Upper lobe of left lung (tissue), 6 donors: ENCODE measurements around the gene RGMA. TPM values are rescaled to one million over a fixed set of nuclear protein-coding genes. Genes with fewer than 3 reads are reported as not detected.
A peak's percentile ranks its signal among the peaks of the same experiment; 100 is the strongest.

Experiments
- ATAC-seq, 2 donors: fragments of 200-7000 bp; cut with Tn5 transposase; one replicate each; pipeline ENCODE4 v1.9.1; 2022; ENCODE audit warnings: mild to moderate bottlenecking in 2 of 2, moderate library complexity in 2 of 2; ENCODE audit not compliant: low FRiP score in 2 of 2
- DNase-seq, 2 donors: peaks; one replicate each; pipeline ENCODE4 v3.0.0-alpha.2; 2019 to 2020
- H3K27ac ChIP-seq, 4 donors: fragments of 200-600 bp; sonication (generic); one replicate each; pipeline ENCODE4 v1.5.1; 2016 to 2019
- H3K27me3 ChIP-seq, 4 donors: fragments of 200-600 bp; sonication (generic); one replicate each; pipeline ENCODE4 v1.5.1; 2017 to 2019
- H3K36me3 ChIP-seq, 4 donors: fragments of 200-600 bp; sonication (generic); one replicate each; pipeline ENCODE4 v1.5.1; 2016 to 2019
- H3K4me1 ChIP-seq, 4 donors: fragments of 200-600 bp; sonication (generic); one replicate each; pipeline ENCODE4 v1.5.1; 2018 to 2019
- H3K4me3 ChIP-seq, 4 donors: fragments of 200-600 bp; sonication (generic); one replicate each; pipeline ENCODE4 v1.5.1; 2017 to 2019; ENCODE audit warnings: mild to moderate bottlenecking in 2 of 4, moderate library complexity in 1 of 4
- H3K9me3 ChIP-seq, 4 donors: fragments of 200-600 bp; sonication (generic); one replicate each; pipeline ENCODE4 v1.5.1; 2018 to 2019
- CTCF ChIP-seq, 6 experiments: fragments of 450-650 bp in 4 of 6; fragments of 200-600 bp in 2 of 6; sonication (generic) in 2 of 6; IDR thresholded peaks; one replicate each; pipeline ENCODE4 v1.5.1; 2016 to 2019; ENCODE audit warnings: antibody characterized with exemption in 6 of 6
- EP300 ChIP-seq, 4 donors: sonication (generic); formaldehyde crosslinking; IDR thresholded peaks; one replicate each; pipeline ENCODE4 v1.5.1; 2017; ENCODE audit warnings: antibody characterized with exemption in 4 of 4, control low read depth in 2 of 4
- POLR2A ChIP-seq, 4 donors: fragments of 450-650 bp; IDR thresholded peaks; one replicate each; pipeline ENCODE4 v1.5.1; 2016 to 2017; ENCODE audit warnings: antibody characterized with exemption in 4 of 4, mild to moderate bottlenecking in 2 of 4
- POLR2AphosphoS5 ChIP-seq, 2 donors: sonication (generic); formaldehyde crosslinking; IDR thresholded peaks; one replicate each; pipeline ENCODE4 v1.5.1; 2017; ENCODE audit warnings: antibody characterized with exemption in 2 of 2
- WGBS, 2 donors: methylation state at CpG; one replicate each; pipeline ENCODE4 v1.1.5; 2017 to 2018; 5-methylcytosine and 5-hydroxymethylcytosine counted together
- total RNA-seq, 6 donors: library from RNA; depleted of rRNA in 4 of 6; stranded (reverse); fragments of >200 nt in 4 of 6; gene quantifications; one replicate each; pipeline versions ENCODE4 v1.1.0 to v1.2.1, GENCODE V29; 2016 to 2021
- donor health status: DM: no; HTN: no; CAD: no; lungs with moderate emphysema.
- donor health status: DM: no; HTN: yes; CAD: no; lungs with severe emphysema.

Gene RGMA
- total RNA-seq, 6 donors from 2014 or later: 2.3 to 14.2 (median 4.8) TPM

GRCh38 chr15:93072011-93072410 is 17.0 kb downstream of the RGMA start:
- peak overlapping the region; percentile 30 to 62 (median 54) for H3K4me3 ChIP-seq
- peak overlapping the region in 2 of 4 donors; percentile 71 to 73 for H3K27ac ChIP-seq
- 2% methylated on average over 10 of the region's 10 CpGs for WGBS, 2 donors
- peaks cover 0 to 15% (median 3%) of the 10 kb centered on the region in 4 donors for H3K27me3 ChIP-seq
- ATAC-seq (no peak), DNase-seq (no peak)
- peaks cover 10 to 26% (median 15%) of the 10 kb centered on the region in 4 donors for H3K4me1 ChIP-seq
- no peaks in the 10 kb centered on the region for H3K36me3 ChIP-seq
- no peak for TF ChIP-seq POLR2A (IDR thresholded peaks at IDR 0.05)
- no peak for TF ChIP-seq CTCF (IDR thresholded peaks at IDR 0.05)
- TF ChIP-seq POLR2AphosphoS5 (IDR thresholded peaks at IDR 0.05): no peak
- no peak for TF ChIP-seq EP300 (IDR thresholded peaks at IDR 0.05)
- H3K9me3 ChIP-seq: no peaks in the 10 kb centered on the region

- 20 to 27% methylated on average over 12 to 19 of the region's 22 CpGs for WGBS, 2 donors
- Histone ChIP-seq H3K4me1 (peaks cover 10 to 26% (median 15%) of the 10 kb centered on the region in 4 donors), H3K27me3 (peaks cover 0 to 15% (median 3%) of the 10 kb centered on the region in 4 donors), H3K9me3 (no peaks in the 10 kb centered on the region), H3K36me3 (no peaks in the 10 kb centered on the region), H3K27ac (peak overlapping the region in 2 of 4 donors; percentile 5 to 73), H3K4me3 (peak overlapping the region in 3 of 4 donors; percentile 52 to 62 (median 57))
- TF ChIP-seq EP300 (IDR thresholded peaks at IDR 0.05) (no peak), POLR2A (IDR thresholded peaks at IDR 0.05) (no peak), CTCF (IDR thresholded peaks at IDR 0.05) (no peak), POLR2AphosphoS5 (IDR thresholded peaks at IDR 0.05) (no peak)
- no peak for ATAC-seq
- peak in 1 of 2 donors; percentile 67 for DNase-seq
These were observed 17.5 kb downstream of the RGMA start for GRCh38 chr15:93071469-93071936.

GRCh38 chr15:93070551-93071296 is 18.3 kb downstream of the RGMA start:
- H3K9me3 ChIP-seq: no peaks in the 10 kb centered on the region
- DNase-seq (no peak), ATAC-seq (no peak)
- 71 to 72% methylated on average over 10 of the region's 10 CpGs for WGBS, 2 donors
- TF ChIP-seq EP300 (IDR thresholded peaks at IDR 0.05) (no peak), CTCF (IDR thresholded peaks at IDR 0.05) (no peak), POLR2AphosphoS5 (IDR thresholded peaks at IDR 0.05) (no peak), POLR2A (IDR thresholded peaks at IDR 0.05) (no peak)
- H3K36me3 ChIP-seq: no peaks in the 10 kb centered on the region
- H3K4me1 ChIP-seq: peaks cover 10 to 26% (median 15%) of the 10 kb centered on the region in 4 donors
- no peak overlapping the region for H3K27ac ChIP-seq
- H3K4me3 ChIP-seq: peak overlapping the region in 2 of 4 donors; percentile 57 to 62
- H3K27me3 ChIP-seq: peaks cover 0 to 15% (median 3%) of the 10 kb centered on the region in 4 donors

GRCh38 chr15:93070132-93070531 is 18.9 kb downstream of the RGMA start:
- ATAC-seq: no peak
- DNase-seq: no peak
- WGBS, 2 donors: 78 to 83% methylated on average over 10 of the region's 10 CpGs
- H3K9me3 ChIP-seq: no peaks in the 10 kb centered on the region
- H3K4me1 ChIP-seq: peaks cover 10 to 26% (median 15%) of the 10 kb centered on the region in 4 donors
- no peaks in the 10 kb centered on the region for H3K36me3 ChIP-seq
- H3K27me3 ChIP-seq: peaks cover 0 to 15% (median 3%) of the 10 kb centered on the region in 4 donors
- no peak overlapping the region for H3K4me3 ChIP-seq
- no peak overlapping the region for H3K27ac ChIP-seq
- TF ChIP-seq CTCF (IDR thresholded peaks at IDR 0.05) (no peak), EP300 (IDR thresholded peaks at IDR 0.05) (no peak), POLR2AphosphoS5 (IDR thresholded peaks at IDR 0.05) (no peak), POLR2A (IDR thresholded peaks at IDR 0.05) (no peak)
